ENCODE measurements around the gene EPB42.
"Not testable (repeated sequence)": the region's sequence is repeated elsewhere in the genome, so short reads cannot be mapped to it uniquely, and the experiment has no call there.

The EPB42 gene

DNA sequence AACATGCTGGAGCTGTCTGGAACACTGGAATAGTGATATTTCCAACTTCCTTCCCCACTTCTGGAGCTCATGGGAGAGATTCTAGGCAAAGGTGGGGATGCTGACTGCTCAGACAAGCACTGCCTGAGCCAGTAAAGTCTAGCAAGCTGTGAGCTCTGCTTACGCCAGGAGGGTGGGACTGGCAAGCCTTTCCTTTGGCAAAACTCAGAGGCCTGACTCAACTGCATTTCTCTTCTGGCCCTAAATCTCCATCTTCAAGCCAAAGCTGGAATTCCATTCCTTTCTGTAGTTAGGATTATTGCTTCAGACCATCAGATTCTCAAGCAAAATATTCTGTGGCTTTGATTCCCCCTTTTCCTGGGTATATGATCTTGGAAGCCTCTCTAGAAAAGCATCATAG lies 20.3 kb upstream of the EPB42 start:
- ATAC-seq = no peak

DNA sequence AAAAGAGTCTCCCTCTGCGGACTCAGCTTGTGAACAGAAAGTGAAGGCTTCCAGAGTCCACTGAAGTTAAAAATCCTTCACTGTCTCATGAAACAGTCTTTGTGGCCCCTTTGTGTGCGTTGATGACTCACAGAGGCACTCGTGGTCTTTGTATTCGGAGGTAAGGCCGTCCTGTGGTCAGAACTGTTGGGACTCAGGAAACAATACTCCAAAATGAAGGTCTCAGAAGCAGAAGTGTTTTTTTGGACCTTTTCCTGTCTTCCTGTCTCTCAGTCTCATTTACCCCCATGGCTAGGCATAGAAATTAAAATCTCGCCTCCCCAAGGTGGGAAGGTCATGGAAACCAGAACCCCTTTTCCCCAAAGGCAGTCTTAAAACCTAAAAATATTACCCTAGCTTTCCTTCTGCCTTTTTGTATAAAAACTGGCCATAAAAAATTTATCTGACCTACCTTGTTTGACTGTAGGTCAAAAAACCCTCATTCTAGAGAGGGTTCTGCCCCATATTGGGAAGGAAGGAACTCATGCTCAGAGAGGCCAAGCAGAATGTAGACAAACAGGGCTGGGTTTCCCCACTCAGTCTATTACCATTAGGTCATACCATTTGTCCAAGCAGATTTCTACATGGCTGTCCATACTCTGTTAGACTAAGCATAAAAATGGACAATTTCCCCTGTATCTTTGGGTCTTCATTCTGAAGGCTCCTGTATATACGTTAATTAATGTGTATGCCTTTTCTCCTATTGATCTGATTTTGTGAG lies 19.1 kb upstream of the EPB42 start:
- DNase-seq = peak; percentile 21
- ATAC-seq = peak; percentile 66

More for the DNA sequence above, 20.3 kb upstream of the EPB42 start:
- no peak for DNase-seq

DNA sequence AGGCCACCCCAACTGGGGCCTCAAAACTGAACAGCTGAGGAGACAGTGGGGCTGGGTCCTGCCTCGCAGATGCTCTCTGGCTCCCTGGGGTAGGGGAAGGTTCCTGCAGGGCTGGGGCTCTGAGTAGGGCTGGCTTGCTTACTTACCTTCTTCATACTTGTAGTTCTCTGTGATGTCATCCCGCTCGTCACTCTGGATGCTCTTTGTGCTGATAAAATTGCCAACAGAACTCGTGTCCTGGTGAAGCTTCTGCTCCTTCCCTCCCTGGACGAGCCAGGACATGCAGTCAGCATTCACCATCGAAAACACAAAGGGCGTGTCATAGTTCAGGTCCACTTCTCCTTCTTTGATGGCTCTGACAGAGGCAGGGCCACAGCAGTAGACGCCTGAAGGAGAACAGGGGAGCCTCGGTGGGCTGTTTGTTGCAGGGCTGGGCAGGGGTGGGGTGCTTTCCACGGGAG lies 17.9 kb upstream of the EPB42 start:
- ATAC-seq (no peak), DNase-seq (no peak)

DNA sequence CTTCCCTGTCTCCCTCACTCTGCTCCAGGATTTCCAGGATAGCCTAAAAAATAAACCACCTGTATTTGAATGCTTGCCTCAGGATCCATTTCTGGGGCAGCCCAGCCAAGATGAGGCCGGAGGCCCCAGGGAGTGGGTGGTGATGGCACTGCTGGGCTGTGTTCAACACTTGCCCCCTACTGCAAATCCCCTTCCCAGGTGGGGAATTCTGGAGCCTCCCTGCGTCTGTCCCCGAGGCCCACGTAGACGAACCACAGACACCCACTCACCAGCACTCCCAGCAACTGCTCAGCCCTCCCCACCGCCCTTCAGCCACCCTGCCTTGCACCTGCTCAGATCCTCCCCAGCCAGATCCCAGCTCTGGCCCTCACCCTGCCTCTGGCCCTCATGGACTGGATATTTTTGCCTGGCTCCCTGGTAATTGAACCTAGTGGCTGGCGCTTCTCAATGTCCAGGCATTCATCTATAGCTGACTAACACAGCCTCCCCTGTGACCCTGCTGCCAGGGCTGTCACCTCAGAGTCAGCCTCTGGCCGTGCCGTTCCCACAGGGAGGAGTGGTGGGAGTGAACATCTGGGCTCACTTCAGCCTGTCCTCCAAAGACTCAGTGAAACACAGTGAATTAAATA lies 17.1 kb upstream of the EPB42 start:
- DNase-seq (no peak), ATAC-seq (no peak)

DNA sequence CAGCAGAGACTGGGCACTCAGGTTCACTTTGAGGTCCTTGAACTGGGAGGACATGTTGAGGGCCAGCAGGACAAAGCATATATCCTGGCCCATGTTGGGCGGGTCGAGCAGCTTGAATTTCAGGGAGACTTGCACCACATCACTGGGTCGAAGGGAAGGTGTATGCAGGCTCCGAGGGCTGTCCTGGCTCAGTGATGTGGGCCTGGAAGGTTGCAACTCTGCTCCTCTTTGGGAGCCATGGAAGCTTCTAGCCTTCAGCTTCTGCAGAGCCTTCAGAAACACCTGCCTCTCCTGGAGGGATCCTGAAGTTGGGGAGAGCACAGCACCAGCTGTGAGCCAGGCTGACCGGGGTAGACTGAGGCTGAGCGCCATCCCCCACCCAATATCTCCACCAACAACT lies 14.7 kb upstream of the EPB42 start:
- DNase-seq = no peak
- no peak for ATAC-seq

DNA sequence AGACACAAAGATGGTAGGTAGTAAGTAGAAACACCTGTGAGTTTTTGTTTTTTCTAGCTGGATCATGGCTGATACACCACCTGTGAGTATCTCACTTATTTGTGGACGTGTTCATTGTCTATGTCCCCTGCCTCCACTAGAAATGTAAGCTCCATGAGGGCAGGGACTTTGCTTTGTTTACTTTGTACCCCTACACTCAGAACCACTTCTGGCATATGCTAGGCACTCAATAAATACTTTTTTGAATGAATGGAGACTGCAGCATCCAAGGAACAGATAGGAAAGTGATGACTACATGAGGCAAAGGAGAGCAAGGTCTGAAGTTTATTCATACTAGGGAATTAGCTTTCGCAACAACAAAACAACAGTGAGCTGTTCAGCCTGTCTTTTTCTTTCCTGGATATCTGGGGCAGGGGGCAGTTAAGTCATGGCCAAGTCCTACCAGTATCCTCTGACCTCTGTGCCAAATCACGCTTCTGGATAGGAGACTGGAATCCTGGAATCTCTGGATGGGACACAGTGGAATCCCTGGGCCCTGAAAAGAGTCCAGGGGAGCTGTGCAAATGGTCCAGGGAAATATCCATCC lies 11.6 kb upstream of the EPB42 start:
- no peak for DNase-seq
- no peak for ATAC-seq

DNA sequence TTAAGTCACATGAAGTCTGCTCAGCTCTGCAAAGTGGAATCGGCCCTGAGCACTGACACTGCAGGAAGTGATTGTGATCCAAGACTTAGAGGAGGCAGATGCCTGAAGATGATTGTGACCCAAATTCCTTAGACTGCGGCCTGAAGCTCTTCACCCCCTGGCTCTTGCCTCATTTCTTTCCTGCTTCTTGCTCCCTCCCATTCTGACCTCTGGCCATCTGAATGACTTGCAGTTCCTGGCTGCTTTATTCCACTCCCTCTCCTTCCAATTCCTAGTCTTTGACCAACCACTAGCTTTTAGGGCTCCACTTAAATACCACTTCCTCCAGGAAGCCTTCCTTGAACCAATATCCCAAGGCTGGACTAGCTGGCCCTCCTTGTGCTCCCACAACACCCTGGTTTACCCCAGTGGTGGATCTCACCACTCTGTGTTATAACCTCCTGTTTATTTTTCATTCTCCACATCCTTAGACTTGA lies 9.9 kb upstream of the EPB42 start:
- ATAC-seq = no peak
- no peak for DNase-seq

DNA sequence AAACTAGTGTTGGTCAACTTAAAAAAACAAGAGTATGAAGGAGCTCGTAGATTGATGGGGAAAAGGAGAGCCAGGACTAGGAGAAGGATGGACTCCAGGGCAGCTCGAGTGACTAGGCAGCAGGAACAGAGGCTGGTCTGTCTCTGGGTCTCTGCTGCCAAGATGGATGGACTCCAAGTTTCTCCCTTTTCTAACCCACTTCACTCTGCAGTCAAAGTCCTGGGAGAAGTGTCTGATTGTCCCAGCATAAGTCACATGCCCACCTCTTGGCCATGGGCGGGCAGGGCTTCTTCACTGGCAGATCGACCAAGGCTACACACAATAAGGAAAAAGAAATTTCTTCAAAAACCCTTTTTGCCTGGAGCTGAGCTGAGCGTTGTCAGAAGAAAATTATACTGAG lies 9.2 kb upstream of the EPB42 start:
- no peak for ATAC-seq
- DNase-seq = no peak

DNA sequence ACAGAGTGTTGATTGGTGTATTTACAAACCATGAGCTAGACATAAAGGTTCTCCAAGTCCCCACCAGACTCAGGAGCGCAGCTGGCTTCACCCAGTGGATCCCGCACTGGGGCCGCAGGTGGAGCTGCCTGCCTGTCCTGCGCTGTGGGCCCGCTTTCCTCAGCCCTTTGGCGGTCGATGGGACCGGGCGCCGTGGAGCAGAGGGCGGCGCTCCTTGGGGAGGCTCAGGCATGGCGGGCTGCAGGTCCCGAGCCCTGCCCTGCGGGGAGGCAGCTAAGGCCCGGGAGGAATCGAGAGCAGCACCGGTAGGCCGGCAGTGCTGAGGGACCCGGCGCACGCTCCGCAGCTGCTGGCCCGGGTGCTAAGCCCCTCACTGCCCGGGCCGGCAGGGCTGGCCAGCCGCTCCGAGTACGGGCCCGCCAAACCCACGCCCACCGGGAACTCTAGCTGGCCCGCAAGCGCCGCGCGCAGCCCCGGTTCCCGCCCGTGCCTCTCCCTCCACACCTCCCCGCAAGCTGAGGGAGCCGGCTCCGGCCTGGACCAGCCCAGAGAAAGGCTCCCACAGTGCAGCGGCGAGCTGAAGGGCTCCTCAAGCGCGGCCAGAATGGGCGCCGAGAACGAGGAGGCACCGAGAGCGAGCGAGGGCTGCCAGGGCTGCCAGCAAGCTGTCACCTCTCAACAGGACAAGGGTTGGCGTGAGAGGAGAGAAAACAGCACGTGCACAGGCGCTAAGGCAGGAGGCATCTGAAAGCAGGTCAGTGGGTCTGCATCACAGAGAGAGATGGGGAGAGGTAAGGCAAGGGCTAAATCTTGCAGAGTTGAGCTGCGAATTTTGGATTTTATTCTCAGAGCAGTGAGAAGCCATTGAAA lies 5.9 kb upstream of the EPB42 start:
- no peak for ATAC-seq
- no peak for DNase-seq

DNA sequence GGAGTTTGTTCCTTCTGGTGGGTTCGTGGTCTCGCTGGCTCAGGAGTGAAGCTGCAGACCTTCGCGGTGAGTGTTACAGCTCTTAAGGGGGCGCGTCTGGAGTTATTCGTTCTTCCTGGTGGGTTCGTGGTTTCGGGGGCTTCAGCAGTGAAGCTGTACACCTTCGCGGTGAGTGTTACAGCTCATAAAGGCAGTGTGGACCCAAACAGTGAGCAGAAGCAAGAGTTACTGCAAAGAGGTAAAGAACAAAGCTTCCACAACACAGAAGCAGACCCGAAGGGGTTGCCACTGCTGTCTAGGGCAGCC lies 5.1 kb upstream of the EPB42 start:
- not testable (repeated sequence) for ATAC-seq, DNase-seq

DNA sequence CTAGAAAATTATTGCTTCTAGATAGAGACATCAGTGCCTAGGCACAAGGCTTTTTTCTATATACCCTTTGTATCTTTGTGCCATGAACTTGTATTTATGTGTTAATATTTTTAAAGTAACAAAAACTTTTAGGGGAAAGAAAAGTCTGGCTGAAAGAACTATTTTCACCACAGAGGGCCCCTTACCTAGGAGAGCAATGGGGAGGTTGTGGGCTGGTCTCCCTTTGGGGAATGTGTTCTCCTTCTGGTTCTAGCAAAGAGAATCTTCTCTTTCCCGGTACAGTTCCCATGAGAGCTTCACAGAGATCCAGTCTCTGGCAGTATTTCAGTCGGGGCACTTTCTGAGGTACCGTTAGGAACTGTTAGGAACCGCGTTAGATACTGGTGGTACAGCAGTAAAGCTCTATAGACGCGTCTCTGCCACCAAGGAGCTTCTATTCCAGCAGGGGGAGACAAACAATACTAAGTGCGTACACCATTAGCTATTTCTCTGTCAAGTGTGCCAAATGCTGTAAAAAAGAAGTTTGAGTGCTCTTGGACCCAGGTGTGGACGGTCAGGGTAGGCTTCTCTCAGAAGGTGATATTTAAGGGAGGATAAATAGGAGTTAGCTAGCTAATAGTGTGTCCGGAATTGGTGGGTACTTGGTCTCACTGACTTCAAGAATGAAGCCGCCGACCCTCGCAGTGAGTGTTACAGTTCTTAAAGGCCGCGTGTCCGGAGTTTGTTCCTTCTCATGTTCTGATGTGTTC lies 4.6 kb upstream of the EPB42 start:
- peak; percentile 88 for ATAC-seq
- DNase-seq = peak; percentile 46

DNA sequence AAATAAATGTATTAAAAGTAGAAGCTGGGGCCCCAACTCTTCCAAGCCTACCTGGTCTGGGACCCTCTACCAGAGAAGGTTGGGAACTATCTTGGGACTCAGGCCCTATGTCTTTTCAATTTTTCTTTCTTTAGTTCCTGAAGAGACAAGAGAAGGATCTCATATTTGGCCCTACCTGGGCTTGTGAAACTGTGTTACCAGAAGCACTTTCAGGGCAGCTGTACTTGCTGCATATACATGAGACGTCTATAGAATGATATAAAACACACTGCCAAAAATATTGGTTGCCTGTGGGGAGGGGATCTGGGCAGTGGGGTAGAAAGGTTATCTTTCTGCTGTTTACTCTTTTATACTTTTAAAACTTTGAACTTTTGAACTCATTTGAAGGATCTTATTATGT lies 604 bp upstream of the EPB42 start:
- ATAC-seq = no peak
- DNase-seq = no peak

DNA sequence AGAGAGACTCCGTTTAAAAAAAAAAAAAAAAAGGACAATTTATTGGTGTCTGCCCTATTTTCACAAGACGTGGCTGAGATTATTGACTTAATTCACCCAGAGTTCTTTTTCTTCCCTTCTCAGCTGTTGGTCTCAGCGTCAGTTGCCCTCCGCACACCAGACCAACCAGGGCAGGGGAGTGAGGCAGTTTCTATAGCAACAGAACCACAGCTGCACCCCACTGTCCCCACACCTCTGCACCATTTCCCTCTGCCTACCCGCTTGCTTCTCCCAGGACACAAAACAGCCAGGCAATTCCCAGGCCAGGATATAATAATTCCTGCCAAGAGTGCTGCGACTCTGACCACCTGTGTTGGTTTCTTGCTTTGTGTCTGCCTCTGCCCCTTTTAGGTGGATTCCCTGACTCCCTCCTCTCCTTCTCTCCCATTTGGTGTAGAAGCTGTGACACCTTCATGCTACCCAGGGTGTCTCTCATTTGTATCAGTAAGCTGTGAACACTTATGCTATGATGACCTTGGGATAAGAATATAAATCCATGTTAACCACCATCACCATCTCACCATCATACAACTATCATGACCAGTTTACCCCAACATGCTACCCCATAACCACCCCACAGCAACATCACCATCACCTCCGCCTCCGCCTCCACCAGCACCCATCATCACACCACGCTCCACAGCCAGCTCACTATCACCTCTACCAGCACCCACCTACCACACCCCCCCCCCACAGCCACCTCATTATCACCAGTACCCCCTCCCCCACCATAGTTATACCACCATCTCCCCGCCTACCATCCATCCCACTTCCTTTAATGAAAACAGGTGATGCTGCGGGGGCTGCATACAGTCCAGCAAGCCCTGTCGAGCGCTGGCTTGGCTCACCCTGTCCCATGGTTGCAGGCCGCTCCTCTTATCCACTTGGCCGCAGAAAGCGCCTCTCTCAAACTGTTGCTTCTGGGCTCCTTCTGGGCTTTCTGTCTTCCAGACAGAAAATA lies 589 bp downstream of the EPB42 start:
- ATAC-seq = no peak
- no peak for DNase-seq

DNA sequence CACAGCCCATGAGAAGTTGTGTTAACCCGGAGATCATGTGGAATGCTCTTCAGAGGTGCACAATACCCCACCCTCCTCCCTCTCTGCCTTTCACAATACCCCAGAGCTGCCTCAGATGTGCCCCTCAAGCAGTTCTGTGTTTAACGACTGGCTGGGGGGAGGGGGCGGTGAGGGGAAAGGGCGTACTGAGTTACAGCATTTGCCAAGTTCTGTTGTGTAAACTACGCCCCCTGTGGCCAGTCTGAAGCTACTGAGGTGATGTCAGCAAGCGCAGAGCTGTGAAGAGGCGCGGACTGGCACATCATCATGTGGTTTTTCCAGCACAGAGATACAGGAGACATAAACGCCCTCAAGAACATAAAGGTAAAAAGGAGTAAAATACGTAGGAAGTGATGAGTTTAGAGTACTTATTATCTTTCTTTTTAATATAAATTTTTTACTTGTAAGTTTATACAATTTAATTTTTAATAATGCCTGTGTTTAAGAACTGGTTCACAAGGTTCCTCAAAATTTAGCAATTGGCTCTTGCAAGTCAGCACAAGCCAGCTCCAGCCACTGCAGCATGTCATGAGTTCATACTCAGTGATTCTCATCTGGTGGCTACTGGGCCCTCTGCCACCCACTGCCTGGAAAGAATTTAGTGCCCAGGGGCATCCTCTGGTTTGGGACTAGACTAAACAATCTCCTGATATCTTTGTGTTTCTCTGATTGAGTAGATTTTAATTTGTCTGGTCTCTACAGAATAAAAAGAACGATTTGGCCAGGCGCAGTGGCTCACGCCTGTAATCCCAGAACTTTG lies 1.7 kb downstream of the EPB42 start:
- DNase-seq (peak; percentile 19), ATAC-seq (no peak)

DNA sequence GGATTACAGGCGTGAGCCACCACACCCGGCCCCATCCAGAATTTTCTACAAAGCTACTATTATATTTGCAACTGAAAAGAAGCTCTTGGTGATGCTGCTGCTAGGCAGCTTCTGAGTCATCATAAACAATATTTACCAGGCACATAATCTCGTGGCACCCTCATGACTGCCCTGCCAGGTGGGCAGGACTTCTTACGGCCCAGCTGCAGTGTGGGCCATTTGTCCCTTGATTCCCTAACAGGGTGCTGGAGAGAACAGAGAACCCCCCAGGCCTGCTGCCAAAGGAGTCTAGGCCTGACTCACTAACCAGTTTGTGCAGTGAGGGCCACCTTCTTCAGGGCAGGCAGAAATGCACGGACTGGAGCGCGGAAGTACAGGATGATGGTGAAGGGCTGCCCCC lies 4.9 kb downstream of the EPB42 start:
- no peak for DNase-seq

DNA sequence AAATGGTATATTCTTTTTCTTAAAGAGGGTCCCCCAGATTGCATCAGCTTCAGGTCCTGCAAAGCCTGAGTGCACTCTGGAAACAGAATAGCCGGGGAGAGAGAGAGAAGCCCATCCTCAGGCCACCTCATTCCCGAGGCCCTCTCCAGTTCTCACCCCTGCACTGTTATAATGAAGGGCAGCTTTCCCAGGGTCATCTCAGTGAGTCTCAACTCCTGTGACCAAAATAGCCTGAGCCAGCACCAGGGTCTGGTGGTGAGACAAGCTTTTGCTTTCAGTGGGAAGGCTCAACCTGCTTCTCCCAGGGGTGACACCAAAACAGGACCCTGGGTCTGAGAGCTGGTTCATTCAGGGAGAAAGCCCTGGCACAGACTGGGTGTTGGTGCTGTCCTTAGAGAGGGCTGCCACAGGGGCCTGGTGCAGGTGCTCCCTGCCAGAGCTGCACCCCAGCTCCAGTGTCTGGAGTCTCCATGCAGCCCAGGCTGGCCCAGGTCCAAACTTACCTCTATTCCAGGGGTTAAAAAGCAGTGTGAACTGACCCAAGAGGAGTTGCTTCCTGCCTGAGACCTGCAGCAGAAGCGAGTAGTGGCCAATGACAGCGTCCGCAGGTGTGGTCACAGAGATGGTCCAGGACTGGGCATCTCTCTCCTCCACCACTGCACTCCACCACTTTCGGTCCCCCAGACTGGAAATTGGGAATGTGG lies 6.1 kb downstream of the EPB42 start:
- ATAC-seq = no peak
- DNase-seq = no peak

More for the DNA sequence above, 4.9 kb downstream of the EPB42 start:
- ATAC-seq = no peak

DNA sequence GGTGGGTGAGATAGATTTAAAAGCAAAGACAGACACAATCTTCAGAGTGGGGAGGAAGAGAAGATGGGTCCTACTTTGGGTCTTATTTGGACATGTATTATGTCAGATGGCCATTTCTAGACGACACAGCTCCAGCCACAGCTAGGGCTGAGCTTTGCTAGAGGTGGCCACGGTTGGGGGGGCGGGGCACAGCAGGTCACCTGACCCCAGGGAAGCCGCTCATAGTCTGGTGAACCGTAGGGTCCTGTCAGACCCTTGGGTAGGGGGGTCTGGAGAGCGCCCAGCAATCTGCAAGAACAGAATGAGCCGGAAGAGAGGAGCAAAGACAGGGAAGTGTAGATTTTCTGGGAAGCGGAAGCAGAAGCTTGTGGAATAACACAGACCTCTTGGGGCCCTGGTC lies 6.6 kb downstream of the EPB42 start:
- DNase-seq (no peak), ATAC-seq (no peak)

DNA sequence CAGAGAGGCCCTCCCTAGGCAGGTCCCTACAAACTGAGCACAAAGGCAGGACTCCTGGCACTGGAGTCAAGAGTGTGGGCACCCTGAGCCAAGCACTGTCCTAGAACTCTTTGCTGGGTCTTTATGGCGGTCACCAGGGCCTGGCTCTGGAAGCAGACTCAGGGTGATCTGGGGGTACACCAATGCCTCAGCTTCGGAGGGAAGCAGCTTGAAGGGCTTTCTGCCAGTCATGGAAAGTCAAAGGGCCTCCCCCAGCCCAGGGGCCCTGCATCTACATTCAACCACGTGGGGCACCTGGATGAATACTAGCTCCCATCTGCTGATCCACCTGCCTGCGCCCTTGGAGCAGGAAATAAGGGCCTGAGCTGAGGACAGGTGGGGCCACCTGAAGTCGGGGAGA lies 7.4 kb downstream of the EPB42 start:
- DNase-seq (no peak), ATAC-seq (no peak)

DNA sequence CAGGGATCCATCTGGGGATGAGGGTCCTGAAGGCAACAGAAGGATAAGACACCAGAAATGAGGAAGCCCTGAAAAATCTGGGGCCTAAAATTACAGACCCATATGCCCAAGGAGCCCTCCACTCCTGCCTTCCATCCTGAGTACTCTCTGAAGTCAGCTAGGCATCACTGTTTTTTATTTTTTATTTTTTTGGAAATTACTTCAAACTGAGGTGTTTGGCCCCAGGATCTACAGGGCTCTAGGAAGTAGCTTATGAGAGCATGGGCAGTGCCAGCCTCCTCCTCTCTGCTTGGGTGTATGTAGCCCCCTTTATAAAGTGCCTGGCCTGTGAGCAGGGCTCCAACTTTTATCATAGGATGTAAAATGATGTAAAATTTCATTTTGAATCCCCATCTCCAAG lies 7.9 kb downstream of the EPB42 start:
- DNase-seq (no peak), ATAC-seq (no peak)
